Measurements from ENCODE around the gene TTK. TPM values are rescaled to one million over a fixed set of nuclear protein-coding genes. Genes with fewer than 3 reads are reported as not detected.

Gene TTK
- total RNA-seq, 1 experiment from 2014 or later, result 36.2 TPM

DNA sequence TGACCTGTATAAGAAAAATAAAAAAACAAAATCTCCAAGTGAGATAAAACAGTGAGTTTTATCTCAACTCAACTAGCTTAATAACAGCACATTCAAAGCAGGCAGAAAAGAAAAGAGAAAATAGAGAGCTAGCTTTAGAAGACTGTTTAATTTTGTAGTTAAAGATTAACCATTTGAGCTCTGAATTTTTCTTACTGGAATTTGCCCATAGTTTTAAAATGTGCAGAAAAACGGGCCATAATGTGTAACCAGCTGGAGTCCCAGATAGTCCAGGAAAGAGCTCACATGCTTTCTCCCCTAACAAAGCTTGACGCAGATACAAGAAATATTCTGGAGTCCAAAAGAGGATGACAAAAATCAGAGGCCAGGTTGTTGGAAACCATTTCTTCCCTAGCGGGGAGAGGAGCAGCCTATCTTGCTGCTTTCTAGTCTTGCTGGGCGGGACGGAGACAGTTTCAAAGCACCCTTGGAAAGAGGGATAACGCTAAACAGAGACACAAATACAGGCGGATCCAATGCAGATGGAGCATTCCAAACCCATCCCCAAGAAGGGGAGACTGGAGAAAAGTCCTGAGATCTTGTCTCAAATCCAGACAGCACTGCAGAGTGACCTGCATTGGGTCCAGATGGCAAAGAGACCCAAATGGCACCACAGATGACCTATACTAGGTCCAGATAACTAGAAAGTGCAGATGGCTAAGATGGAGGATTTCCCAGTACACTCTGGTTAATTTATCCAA lies 16.1 kb downstream of the TTK start:
- no peak overlapping the region for H3K27ac Mint-ChIP-seq (ENCODE audit: unreplicated experiment)
- DNase-seq, result no peak
- no peaks in the 10 kb centered on the region for H3K4me1 Mint-ChIP-seq (ENCODE audit: low read depth, unreplicated experiment)
- BruUV-seq (replicated peaks), result no TSS peak
- H3K9me3 Mint-ChIP-seq (ENCODE audit: low read depth, unreplicated experiment), result no peaks in the 10 kb centered on the region
- TF ChIP-seq, protein P1, sequence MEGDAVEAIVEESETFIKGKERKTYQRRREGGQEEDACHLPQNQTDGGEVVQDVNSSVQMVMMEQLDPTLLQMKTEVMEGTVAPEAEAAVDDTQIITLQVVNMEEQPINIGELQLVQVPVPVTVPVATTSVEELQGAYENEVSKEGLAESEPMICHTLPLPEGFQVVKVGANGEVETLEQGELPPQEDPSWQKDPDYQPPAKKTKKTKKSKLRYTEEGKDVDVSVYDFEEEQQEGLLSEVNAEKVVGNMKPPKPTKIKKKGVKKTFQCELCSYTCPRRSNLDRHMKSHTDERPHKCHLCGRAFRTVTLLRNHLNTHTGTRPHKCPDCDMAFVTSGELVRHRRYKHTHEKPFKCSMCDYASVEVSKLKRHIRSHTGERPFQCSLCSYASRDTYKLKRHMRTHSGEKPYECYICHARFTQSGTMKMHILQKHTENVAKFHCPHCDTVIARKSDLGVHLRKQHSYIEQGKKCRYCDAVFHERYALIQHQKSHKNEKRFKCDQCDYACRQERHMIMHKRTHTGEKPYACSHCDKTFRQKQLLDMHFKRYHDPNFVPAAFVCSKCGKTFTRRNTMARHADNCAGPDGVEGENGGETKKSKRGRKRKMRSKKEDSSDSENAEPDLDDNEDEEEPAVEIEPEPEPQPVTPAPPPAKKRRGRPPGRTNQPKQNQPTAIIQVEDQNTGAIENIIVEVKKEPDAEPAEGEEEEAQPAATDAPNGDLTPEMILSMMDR (IDR thresholded peaks at IDR 0.05; ENCODE audit: unreplicated experiment), result no peak
- no peak overlapping the region for H3K4me3 Mint-ChIP-seq (ENCODE audit: low read depth, unreplicated experiment)
- H3K27me3 Mint-ChIP-seq (ENCODE audit: unreplicated experiment), result no peaks in the 10 kb centered on the region
- CTCF ChIA-PET, result no interaction called here
- peaks cover 12% of the 10 kb centered on the region for H3K36me3 Mint-ChIP-seq (ENCODE audit: insufficient read depth, unreplicated experiment)
- intact Hi-C loops (cut with micrococcal nuclease; ENCODE audit: unreplicated experiment), result no loop called here

DNA sequence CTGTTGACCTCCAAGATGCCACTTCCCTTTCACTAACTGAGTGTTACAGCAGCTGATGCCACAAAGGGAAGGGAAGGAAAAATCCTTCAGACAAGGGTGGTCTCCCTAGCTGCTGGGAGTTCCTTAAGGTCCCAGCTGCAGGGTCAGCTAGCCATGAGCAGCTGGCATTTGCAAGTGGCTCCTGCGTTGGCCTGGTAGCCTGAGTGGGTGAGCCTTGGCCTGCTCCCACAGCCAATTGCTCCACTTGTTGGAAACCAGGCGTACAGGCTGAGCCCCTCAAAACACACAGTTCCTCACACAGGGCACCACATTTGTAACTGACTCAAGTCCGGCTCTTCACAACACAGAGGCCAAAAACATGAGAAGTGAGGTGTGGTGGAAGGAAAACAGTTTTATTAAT lies 16.7 kb downstream of the TTK start:
- no TSS peak for BruUV-seq (replicated peaks)
- intact Hi-C loops (cut with micrococcal nuclease; ENCODE audit: unreplicated experiment), result no loop called here

DNA sequence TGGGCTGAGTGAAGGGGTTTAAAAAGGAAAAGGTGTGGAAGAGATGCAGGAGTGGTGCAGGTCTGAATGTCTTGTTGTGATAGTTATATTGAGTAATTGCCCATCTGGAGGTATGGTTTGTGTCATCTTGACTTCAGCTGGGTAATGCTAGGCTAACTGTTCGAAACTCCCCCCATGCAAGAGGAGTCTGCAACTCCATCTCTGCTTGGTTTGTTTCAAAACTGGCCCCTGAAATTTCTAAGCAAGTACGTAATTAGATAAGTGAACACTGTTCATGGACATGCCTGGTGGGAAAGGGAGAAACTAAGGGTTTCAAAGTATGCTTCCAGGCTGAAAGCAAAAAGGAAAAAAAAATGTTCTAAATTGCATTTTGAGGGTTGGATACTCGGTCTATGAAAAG lies 17.1 kb downstream of the TTK start:
- no peak overlapping the region for H3K27ac Mint-ChIP-seq (ENCODE audit: unreplicated experiment)
- no peaks in the 10 kb centered on the region for H3K27me3 Mint-ChIP-seq (ENCODE audit: unreplicated experiment)
- intact Hi-C loops (cut with micrococcal nuclease; ENCODE audit: unreplicated experiment), result no loop called here
- TF ChIP-seq, protein P1 (IDR thresholded peaks at IDR 0.05; ENCODE audit: unreplicated experiment), result no peak
- DNase-seq, result no peak
- H3K9me3 Mint-ChIP-seq (ENCODE audit: low read depth, unreplicated experiment), result no peaks in the 10 kb centered on the region
- H3K4me3 Mint-ChIP-seq (ENCODE audit: low read depth, unreplicated experiment), result no peak overlapping the region
- CTCF ChIA-PET, result no interaction called here
- BruUV-seq (replicated peaks), result no TSS peak
- H3K4me1 Mint-ChIP-seq (ENCODE audit: low read depth, unreplicated experiment), result no peaks in the 10 kb centered on the region
- H3K36me3 Mint-ChIP-seq (ENCODE audit: insufficient read depth, unreplicated experiment), result peaks cover 12% of the 10 kb centered on the region

More for the DNA sequence above, 16.7 kb downstream of the TTK start:
- H3K36me3 Mint-ChIP-seq (ENCODE audit: insufficient read depth, unreplicated experiment), result peaks cover 12% of the 10 kb centered on the region
- no peak overlapping the region for H3K27ac Mint-ChIP-seq (ENCODE audit: unreplicated experiment)
- no peaks in the 10 kb centered on the region for H3K9me3 Mint-ChIP-seq (ENCODE audit: low read depth, unreplicated experiment)
- TF ChIP-seq, protein P1 (IDR thresholded peaks at IDR 0.05; ENCODE audit: unreplicated experiment), result no peak
- no peak for DNase-seq
- no peaks in the 10 kb centered on the region for H3K4me1 Mint-ChIP-seq (ENCODE audit: low read depth, unreplicated experiment)
- H3K4me3 Mint-ChIP-seq (ENCODE audit: low read depth, unreplicated experiment), result no peak overlapping the region
- H3K27me3 Mint-ChIP-seq (ENCODE audit: unreplicated experiment), result no peaks in the 10 kb centered on the region
- CTCF ChIA-PET, result no interaction called here

DNA sequence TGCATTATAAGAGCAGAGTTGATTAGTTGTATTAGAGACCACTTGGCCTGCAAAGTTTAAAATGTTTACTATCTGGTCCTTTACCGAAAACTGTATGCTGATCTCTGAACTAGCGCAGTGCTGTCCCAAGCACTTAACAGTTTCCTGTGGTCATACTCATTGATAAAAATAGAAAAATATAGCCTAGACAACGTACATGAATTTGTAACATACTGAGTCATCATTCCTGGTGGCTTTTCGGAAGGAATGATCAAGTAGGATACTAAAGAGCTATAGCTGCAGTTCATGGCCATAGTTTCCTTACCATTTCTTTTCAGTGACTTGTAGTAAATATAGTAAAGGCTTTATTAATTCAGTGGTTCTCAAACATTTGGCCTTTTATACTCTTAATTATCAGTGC lies 18.4 kb downstream of the TTK start:
- no TSS peak for BruUV-seq (replicated peaks)
- TF ChIP-seq, protein P1 (IDR thresholded peaks at IDR 0.05; ENCODE audit: unreplicated experiment), result no peak
- H3K36me3 Mint-ChIP-seq (ENCODE audit: insufficient read depth, unreplicated experiment), result peaks cover 7% of the 10 kb centered on the region
- no peak for DNase-seq
- H3K27ac Mint-ChIP-seq (ENCODE audit: unreplicated experiment), result no peak overlapping the region
- CTCF ChIA-PET, result no interaction called here
- no peak overlapping the region for H3K4me3 Mint-ChIP-seq (ENCODE audit: low read depth, unreplicated experiment)
- H3K9me3 Mint-ChIP-seq (ENCODE audit: low read depth, unreplicated experiment), result no peaks in the 10 kb centered on the region
- intact Hi-C loops (cut with micrococcal nuclease; ENCODE audit: unreplicated experiment), result no loop called here
- H3K4me1 Mint-ChIP-seq (ENCODE audit: low read depth, unreplicated experiment), result no peaks in the 10 kb centered on the region
- no peaks in the 10 kb centered on the region for H3K27me3 Mint-ChIP-seq (ENCODE audit: unreplicated experiment)
